ENCODE data around the gene FAM118B.

- TF ChIP-seq, protein P1, sequence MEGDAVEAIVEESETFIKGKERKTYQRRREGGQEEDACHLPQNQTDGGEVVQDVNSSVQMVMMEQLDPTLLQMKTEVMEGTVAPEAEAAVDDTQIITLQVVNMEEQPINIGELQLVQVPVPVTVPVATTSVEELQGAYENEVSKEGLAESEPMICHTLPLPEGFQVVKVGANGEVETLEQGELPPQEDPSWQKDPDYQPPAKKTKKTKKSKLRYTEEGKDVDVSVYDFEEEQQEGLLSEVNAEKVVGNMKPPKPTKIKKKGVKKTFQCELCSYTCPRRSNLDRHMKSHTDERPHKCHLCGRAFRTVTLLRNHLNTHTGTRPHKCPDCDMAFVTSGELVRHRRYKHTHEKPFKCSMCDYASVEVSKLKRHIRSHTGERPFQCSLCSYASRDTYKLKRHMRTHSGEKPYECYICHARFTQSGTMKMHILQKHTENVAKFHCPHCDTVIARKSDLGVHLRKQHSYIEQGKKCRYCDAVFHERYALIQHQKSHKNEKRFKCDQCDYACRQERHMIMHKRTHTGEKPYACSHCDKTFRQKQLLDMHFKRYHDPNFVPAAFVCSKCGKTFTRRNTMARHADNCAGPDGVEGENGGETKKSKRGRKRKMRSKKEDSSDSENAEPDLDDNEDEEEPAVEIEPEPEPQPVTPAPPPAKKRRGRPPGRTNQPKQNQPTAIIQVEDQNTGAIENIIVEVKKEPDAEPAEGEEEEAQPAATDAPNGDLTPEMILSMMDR (IDR thresholded peaks at IDR 0.05; ENCODE audit: poor library complexity): no peak
- TF ChIP-seq EZH2 (IDR thresholded peaks at IDR 0.05; ENCODE audit: borderline replicate concordance) (no peak), EZH2phosphoT487 (IDR thresholded peaks at IDR 0.05; ENCODE audit: low read depth, severe bottlenecking, unreplicated experiment) (no peak)
These were observed 41.7 kb downstream of the FAM118B start for GRCh38 chr11:126253265-126253664.
